Measurements from ENCODE around the gene ANKRD34A. TPM values are rescaled to one million over a fixed set of nuclear protein-coding genes. Genes with fewer than 3 reads are reported as not detected.
"Not testable (repeated sequence)": the region's sequence is repeated elsewhere in the genome, so short reads cannot be mapped to it uniquely, and the experiment has no call there.

The ANKRD34A gene
- total and polyA plus RNA-seq, 2 experiments from 2014 or later: 1.3 to 2.3 TPM

DNA sequence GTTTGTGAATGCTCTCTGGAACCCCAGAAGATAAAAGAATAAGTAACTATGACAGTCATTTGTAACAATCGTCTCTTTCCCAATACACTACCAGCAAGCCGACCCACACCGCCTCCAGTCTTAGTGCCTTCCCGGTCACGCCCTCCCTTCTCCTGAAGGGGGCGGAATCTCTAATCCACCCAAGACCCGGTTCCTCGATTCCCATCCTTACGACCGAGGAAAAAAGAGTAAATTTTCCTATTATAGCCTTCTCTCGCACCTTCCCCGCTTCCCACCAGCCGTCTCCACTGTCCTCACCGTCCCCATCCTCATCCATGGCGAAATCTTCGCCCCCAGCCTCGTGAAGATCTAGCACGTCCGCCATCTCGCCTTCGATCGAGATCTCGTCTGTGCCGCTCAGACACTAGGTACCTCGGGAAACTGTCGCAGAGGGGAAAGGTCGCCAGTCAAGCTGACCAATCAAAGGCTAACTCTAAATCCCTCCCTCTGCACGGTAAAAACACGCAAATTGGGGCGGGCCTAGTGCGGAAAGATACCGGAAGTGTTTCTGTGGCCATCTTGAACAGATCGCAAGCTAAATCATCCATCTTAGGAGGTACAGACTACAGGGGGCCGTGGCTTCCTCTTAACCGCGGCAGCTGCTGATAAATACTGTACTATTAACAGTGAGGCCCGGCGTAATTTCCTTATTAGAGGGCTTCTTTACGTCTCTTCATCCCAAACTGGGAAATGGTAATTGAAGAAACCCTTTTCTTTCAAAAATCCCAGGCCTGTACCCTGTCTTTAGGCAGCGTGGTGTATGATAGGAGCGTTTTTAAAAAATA is 37.1 kb downstream of the ANKRD34A start, which contains the start of gene RBM8A:
RBM8A (minus strand) TSS at position 422 of the 824 bp plus-strand sequence; CDS start at position 364, 58 bp downstream.
- H3K27ac ChIP-seq: peak within 1 kb of the TSS; percentile 93
- no peaks in the 10 kb centered on the region for H4K20me1 ChIP-seq (ENCODE audit: insufficient read depth)
- H3K4me2 ChIP-seq (ENCODE audit: unreplicated experiment): peak within 1 kb of the TSS; percentile 92
- H3K79me2 ChIP-seq (ENCODE audit: insufficient read depth): peaks cover 24% of the 10 kb centered on the region
- peak; percentile 99 for DNase-seq
- in situ Hi-C loops (cut with MboI): no loop called here
- H3K9me3 ChIP-seq (ENCODE audit: low read depth): no peaks in the 10 kb centered on the region
- peak within 1 kb of the TSS; percentile 80 for H2AFZ ChIP-seq
- no peak for TF ChIP-seq EZH2phosphoT487 (IDR thresholded peaks at IDR 0.05; ENCODE audit: insufficient read depth, low read depth)
- no peak for TF ChIP-seq EZH2 (IDR thresholded peaks at IDR 0.05; ENCODE audit: insufficient read depth, poor library complexity, severe bottlenecking)
- no peaks in the 10 kb centered on the region for H3K27me3 ChIP-seq (replicated peaks; ENCODE audit: insufficient read depth)
- peaks cover 8% of the 10 kb centered on the region for H3K4me1 ChIP-seq (ENCODE audit: insufficient read depth)
- H3F3A ChIP-seq (ENCODE audit: insufficient read depth): peaks cover 26% of the 10 kb centered on the region
- peak within 1 kb of the TSS; percentile 98 for H3K9ac ChIP-seq
- H3K36me3 ChIP-seq (ENCODE audit: low read depth): peaks cover 9% of the 10 kb centered on the region
- no peaks in the 10 kb centered on the region for H3K9me2 ChIP-seq (ENCODE audit: insufficient read depth)
- 0 to 1% methylated on average over 41 of the region's 41 CpGs for WGBS, 2 experiments (ENCODE audit: low coverage in 1 of 2, low lambda C conversion rate in 2 of 2, missing lambda C conversion rate in 2 of 2)
- H3K4me3 ChIP-seq: peak within 1 kb of the TSS; percentile 99

DNA sequence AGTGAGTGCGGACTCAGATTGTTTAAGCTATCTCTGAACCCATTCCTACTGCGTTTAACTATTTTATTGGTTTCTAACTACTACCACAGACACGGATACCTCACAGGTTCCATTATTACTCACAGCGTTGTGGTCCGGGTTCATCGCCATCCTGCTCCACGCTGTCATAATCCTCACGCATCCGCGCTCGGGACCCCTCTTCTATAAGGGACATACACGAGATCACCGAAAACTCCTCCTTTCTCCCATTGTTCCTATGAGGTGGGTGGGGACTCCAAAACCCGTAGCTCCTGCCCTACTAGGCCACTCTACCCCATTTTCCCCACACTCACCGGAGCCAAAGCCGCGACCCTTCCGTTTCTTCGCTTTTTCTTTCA is 37.7 kb downstream of the ANKRD34A start:
- H3K9ac ChIP-seq: peak overlapping the region; percentile 98
- no peaks in the 10 kb centered on the region for H3K9me2 ChIP-seq (ENCODE audit: insufficient read depth)
- no peaks in the 10 kb centered on the region for H3K9me3 ChIP-seq (ENCODE audit: low read depth)
- H2AFZ ChIP-seq: peak overlapping the region; percentile 80
- H3K27me3 ChIP-seq (replicated peaks; ENCODE audit: insufficient read depth): no peaks in the 10 kb centered on the region
- peak overlapping the region; percentile 85 for H3K4me2 ChIP-seq (ENCODE audit: unreplicated experiment)
- H3K4me1 ChIP-seq (ENCODE audit: insufficient read depth): peaks cover 8% of the 10 kb centered on the region
- H3K79me2 ChIP-seq (ENCODE audit: insufficient read depth): peaks cover 27% of the 10 kb centered on the region
- H4K20me1 ChIP-seq (ENCODE audit: insufficient read depth): no peaks in the 10 kb centered on the region
- peaks cover 9% of the 10 kb centered on the region for H3K36me3 ChIP-seq (ENCODE audit: low read depth)
- H3K4me3 ChIP-seq: peak overlapping the region; percentile 99
- peak; percentile 54 for DNase-seq
- in situ Hi-C loops (cut with MboI): no loop called here
- H3K27ac ChIP-seq: peak overlapping the region; percentile 93
- TF ChIP-seq EZH2 (IDR thresholded peaks at IDR 0.05; ENCODE audit: insufficient read depth, poor library complexity, severe bottlenecking) (no peak), EZH2phosphoT487 (IDR thresholded peaks at IDR 0.05; ENCODE audit: insufficient read depth, low read depth) (no peak)
- peaks cover 30% of the 10 kb centered on the region for H3F3A ChIP-seq (ENCODE audit: insufficient read depth)
- 3 to 4% methylated on average over 19 of the region's 19 CpGs for WGBS, 2 experiments (ENCODE audit: low coverage in 1 of 2, low lambda C conversion rate in 2 of 2, missing lambda C conversion rate in 2 of 2)

- Histone ChIP-seq H4K20me1 (ENCODE audit: insufficient read depth) (no peaks in the 10 kb centered on the region), H3K36me3 (ENCODE audit: low read depth) (peaks cover 9% of the 10 kb centered on the region), H3K79me2 (ENCODE audit: insufficient read depth) (peaks cover 32% of the 10 kb centered on the region), H3K9me2 (ENCODE audit: insufficient read depth) (no peaks in the 10 kb centered on the region), H3K27ac (no peak overlapping the region), H3K4me1 (ENCODE audit: insufficient read depth) (peaks cover 20% of the 10 kb centered on the region), H3F3A (ENCODE audit: insufficient read depth) (peaks cover 27% of the 10 kb centered on the region), H3K4me2 (ENCODE audit: unreplicated experiment) (no peak overlapping the region), H3K9ac (no peak overlapping the region), H3K27me3 (replicated peaks; ENCODE audit: insufficient read depth) (no peaks in the 10 kb centered on the region), H2AFZ (no peak overlapping the region), H3K4me3 (no peak overlapping the region), H3K9me3 (ENCODE audit: low read depth) (no peaks in the 10 kb centered on the region)
- TF ChIP-seq EZH2phosphoT487 (IDR thresholded peaks at IDR 0.05; ENCODE audit: insufficient read depth, low read depth) (no peak), EZH2 (IDR thresholded peaks at IDR 0.05; ENCODE audit: insufficient read depth, poor library complexity, severe bottlenecking) (no peak)
- in situ Hi-C loops (cut with MboI): no loop called here
- DNase-seq: peak; percentile 37
- WGBS, 2 experiments (ENCODE audit: low coverage in 1 of 2, low lambda C conversion rate in 2 of 2, missing lambda C conversion rate in 2 of 2): 72 to 75% methylated on average over 2 of the region's 2 CpGs
Observed at GRCh38 chr1:145922266-145922665, 42.1 kb downstream of the ANKRD34A start.

- H2AFZ ChIP-seq; DNase-seq; H3K9me2 ChIP-seq (ENCODE audit: insufficient read depth); H3K9ac ChIP-seq; H3K36me3 ChIP-seq (ENCODE audit: low read depth); H4K20me1 ChIP-seq (ENCODE audit: insufficient read depth); in situ Hi-C loops (cut with MboI); H3K9me3 ChIP-seq (ENCODE audit: low read depth); H3K4me2 ChIP-seq (ENCODE audit: unreplicated experiment); H3K27me3 ChIP-seq (replicated peaks; ENCODE audit: insufficient read depth): not testable (repeated sequence)
- H3K4me3 ChIP-seq: peak overlapping the region; percentile 74; the same call in 1 of the 2 replicates
- peaks cover 27% of the 10 kb centered on the region for H3F3A ChIP-seq (ENCODE audit: insufficient read depth)
- peak overlapping the region; percentile 70 for H3K27ac ChIP-seq
- peaks cover 16% of the 10 kb centered on the region for H3K4me1 ChIP-seq (ENCODE audit: insufficient read depth)
- peaks cover 31% of the 10 kb centered on the region for H3K79me2 ChIP-seq (ENCODE audit: insufficient read depth)
- WGBS, 2 experiments (ENCODE audit: low coverage in 1 of 2, low lambda C conversion rate in 2 of 2, missing lambda C conversion rate in 2 of 2): 62 to 78% methylated on average over 3 to 4 of the region's 4 CpGs
Observed at GRCh38 chr1:145920297-145920696, 44.1 kb downstream of the ANKRD34A start.

Measured in GM23248 (cell line).